Esophagus muscularis mucosa (tissue), 4 donors: ENCODE measurements around the gene DIP2C.

Experiments used
- CTCF ChIP-seq, 3 experiments: fragments of 200-600 bp in 2 of 3; fragments of 450-650 bp in 1 of 3; sonication (generic) in 2 of 3; IDR thresholded peaks; one replicate each; pipeline ENCODE4 v1.5.1; 2017 to 2019; ENCODE audit warnings: antibody characterized with exemption in 3 of 3, mild to moderate bottlenecking in 2 of 3, moderate library complexity in 1 of 3
- EP300 ChIP-seq: sonication (generic); formaldehyde crosslinking; IDR thresholded peaks from one replicate; pipeline ENCODE4 v1.6.1; 2017; ENCODE audit warnings: antibody characterized with exemption
- POLR2AphosphoS5 ChIP-seq, 2 donors: sonication (generic); formaldehyde crosslinking; IDR thresholded peaks; one replicate each; pipeline ENCODE4 v1.6.1; 2017; ENCODE audit warnings: antibody characterized with exemption in 2 of 2

- TF ChIP-seq CTCF (IDR thresholded peaks at IDR 0.05): no peak
- peak; percentile 85 to 95 for TF ChIP-seq POLR2AphosphoS5 (IDR thresholded peaks at IDR 0.05)
- peak; percentile 92 for TF ChIP-seq EP300
These were observed 199.2 kb downstream of the DIP2C start for GRCh38 chr10:490256-490655.
